ENCODE results near the gene DBT.

DNA sequence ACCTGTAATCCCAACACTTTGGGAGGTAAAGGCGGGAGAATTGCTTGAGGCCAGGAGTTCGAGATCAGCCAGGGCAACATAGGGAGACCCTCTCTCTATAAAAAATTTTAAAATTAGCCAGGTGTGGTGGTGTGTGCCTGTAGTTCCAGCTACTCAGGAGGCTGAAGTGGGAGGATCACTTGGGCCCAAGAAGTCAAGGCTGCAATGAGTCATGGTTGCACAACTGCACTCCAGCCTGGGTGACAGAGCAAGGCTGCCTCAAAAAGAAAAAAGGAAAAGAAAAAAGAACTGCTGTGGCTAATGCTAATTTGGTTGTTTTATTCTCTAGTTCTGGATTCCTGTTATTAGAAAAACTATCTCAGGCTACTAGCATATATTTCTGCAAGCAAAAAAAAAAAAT, 29.8 kb downstream of the DBT start:
- TF ChIP-seq PHF8 (conservative IDR thresholded peaks at IDR 0.05; ENCODE audit: low read depth, low read length) (no peak), ATF3 (IDR thresholded peaks at IDR 0.05; ENCODE audit: insufficient read depth, low read depth, low read length) (no peak), KDM5A (IDR thresholded peaks at IDR 0.05; ENCODE audit: low read length) (no peak), EP300 (IDR thresholded peaks at IDR 0.05; ENCODE audit: borderline replicate concordance in 1 of 2, low read depth in 2 of 2, low read length in 2 of 2) (no peak), CBX8 (IDR thresholded peaks at IDR 0.05; ENCODE audit: borderline replicate concordance, low read depth, low read length) (no peak), RAD21 (IDR thresholded peaks at IDR 0.05 in 1 of 2, conservative IDR thresholded peaks at IDR 0.05 in 1 of 2; ENCODE audit: low read depth in 2 of 2, low read length in 2 of 2) (no peak), POLR2A (IDR thresholded peaks at IDR 0.05; ENCODE audit: control extremely low read depth in 1 of 2, low read depth in 2 of 2, low read length in 2 of 2) (no peak), SUZ12 (IDR thresholded peaks at IDR 0.05; ENCODE audit: low read length) (no peak)
- TF ChIP-seq, protein P1, sequence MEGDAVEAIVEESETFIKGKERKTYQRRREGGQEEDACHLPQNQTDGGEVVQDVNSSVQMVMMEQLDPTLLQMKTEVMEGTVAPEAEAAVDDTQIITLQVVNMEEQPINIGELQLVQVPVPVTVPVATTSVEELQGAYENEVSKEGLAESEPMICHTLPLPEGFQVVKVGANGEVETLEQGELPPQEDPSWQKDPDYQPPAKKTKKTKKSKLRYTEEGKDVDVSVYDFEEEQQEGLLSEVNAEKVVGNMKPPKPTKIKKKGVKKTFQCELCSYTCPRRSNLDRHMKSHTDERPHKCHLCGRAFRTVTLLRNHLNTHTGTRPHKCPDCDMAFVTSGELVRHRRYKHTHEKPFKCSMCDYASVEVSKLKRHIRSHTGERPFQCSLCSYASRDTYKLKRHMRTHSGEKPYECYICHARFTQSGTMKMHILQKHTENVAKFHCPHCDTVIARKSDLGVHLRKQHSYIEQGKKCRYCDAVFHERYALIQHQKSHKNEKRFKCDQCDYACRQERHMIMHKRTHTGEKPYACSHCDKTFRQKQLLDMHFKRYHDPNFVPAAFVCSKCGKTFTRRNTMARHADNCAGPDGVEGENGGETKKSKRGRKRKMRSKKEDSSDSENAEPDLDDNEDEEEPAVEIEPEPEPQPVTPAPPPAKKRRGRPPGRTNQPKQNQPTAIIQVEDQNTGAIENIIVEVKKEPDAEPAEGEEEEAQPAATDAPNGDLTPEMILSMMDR (IDR thresholded peaks at IDR 0.05; ENCODE audit: control extremely low read depth in 1 of 3, insufficient read depth in 1 of 3, low read depth in 1 of 3, low read length in 3 of 3) = no peak
- TF ChIP-seq, protein P2, sequence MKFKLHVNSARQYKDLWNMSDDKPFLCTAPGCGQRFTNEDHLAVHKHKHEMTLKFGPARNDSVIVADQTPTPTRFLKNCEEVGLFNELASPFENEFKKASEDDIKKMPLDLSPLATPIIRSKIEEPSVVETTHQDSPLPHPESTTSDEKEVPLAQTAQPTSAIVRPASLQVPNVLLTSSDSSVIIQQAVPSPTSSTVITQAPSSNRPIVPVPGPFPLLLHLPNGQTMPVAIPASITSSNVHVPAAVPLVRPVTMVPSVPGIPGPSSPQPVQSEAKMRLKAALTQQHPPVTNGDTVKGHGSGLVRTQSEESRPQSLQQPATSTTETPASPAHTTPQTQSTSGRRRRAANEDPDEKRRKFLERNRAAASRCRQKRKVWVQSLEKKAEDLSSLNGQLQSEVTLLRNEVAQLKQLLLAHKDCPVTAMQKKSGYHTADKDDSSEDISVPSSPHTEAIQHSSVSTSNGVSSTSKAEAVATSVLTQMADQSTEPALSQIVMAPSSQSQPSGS (IDR thresholded peaks at IDR 0.05; ENCODE audit: low read length) = no peak

Measured in H1 (cell line).